ENCODE results near the gene BDH1. TPM values are rescaled to one million over a fixed set of nuclear protein-coding genes. Genes with fewer than 3 reads are reported as not detected.

Gene BDH1
- total RNA-seq, 3 donors from 2014 or later, result 14.6 to 33.1 (median 16.4) TPM

DNA sequence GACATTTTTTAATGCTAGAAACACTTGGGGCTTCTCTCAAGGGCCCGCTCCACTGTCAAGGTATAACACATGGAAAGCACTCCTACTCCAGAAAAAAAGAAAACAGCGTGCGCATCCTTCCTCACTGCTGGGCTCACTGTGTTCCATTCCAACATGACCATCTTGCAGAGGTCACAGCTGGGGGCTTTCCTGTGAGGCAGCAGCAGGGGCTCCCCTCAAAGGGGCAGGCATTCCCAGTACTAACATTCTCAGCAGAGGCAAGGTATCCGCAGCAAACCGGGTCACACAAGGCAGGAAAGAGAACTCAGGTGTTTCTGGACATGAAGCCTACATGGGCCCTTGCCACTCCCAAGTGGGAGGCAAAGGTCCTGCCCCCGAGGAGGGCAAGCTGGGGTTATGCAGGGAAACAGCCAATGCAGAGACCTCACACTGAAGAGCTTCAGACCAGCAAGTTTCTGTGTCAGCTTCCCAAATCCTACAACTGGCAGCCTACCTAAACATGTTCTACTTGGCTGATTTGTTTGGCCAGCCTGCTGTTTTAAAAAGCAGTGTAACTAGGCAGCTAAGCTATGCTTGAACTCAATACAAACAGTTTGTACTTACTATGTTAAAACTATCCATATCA is 6.4 kb downstream of the BDH1 start:
- Histone ChIP-seq H3K27me3 (no peaks in the 10 kb centered on the region), H3K4me3 (no peak overlapping the region), H3K27ac (no peak overlapping the region), H3K36me3 (no peaks in the 10 kb centered on the region), H3K4me1 (no peaks in the 10 kb centered on the region), H3K9me3 (no peaks in the 10 kb centered on the region)
- TF ChIP-seq, protein P1, sequence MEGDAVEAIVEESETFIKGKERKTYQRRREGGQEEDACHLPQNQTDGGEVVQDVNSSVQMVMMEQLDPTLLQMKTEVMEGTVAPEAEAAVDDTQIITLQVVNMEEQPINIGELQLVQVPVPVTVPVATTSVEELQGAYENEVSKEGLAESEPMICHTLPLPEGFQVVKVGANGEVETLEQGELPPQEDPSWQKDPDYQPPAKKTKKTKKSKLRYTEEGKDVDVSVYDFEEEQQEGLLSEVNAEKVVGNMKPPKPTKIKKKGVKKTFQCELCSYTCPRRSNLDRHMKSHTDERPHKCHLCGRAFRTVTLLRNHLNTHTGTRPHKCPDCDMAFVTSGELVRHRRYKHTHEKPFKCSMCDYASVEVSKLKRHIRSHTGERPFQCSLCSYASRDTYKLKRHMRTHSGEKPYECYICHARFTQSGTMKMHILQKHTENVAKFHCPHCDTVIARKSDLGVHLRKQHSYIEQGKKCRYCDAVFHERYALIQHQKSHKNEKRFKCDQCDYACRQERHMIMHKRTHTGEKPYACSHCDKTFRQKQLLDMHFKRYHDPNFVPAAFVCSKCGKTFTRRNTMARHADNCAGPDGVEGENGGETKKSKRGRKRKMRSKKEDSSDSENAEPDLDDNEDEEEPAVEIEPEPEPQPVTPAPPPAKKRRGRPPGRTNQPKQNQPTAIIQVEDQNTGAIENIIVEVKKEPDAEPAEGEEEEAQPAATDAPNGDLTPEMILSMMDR (IDR thresholded peaks at IDR 0.05), result no peak
- TF ChIP-seq POLR2AphosphoS5 (IDR thresholded peaks at IDR 0.05) (no peak), POLR2A (IDR thresholded peaks at IDR 0.05) (no peak)
- no peak for DNase-seq (ENCODE audit: low spot score in 2 of 2)
- intact Hi-C loops (cut with DNase I; ENCODE audit: low total_unique reads), result no loop called here

DNA sequence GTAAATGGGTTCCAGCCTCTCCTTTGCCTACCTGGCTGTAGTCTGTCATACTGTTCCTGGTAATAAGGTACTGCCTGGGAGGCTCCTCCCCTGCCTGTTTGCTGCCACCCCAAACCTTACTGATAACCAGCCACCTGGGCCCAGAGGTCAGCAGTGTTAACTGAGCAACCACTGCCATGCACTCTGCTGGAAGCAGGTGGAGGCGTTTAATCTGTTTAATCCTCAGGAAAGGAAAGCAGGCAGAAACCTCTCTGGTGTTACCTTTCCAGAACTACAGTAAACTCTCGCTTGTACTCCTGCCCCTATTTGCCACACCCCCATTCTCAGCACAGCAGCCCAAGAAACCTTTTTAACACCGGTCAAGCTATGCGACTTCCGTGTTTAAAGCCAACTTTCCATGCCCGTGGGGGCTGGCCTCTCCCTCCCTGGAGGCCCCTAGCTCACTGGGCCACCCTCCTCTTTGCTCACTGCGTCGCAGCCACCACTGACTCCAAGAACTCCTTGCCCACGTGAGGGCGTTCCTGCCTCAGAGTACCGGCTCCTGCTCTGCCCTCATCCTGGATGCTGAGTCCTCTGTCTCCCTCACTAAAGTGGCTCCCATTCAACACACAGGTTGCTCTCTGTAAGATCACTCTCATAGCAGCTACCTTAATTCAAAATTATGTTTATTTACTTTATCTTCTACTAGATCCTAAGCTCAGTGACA is 8.3 kb downstream of the BDH1 start:
- Histone ChIP-seq H3K27me3 (no peaks in the 10 kb centered on the region), H3K4me3 (no peak overlapping the region), H3K4me1 (no peaks in the 10 kb centered on the region), H3K36me3 (no peaks in the 10 kb centered on the region), H3K27ac (peak overlapping the region; percentile 12 to 29), H3K9me3 (no peaks in the 10 kb centered on the region)
- DNase-seq (ENCODE audit: low spot score in 2 of 2), result no peak
- TF ChIP-seq POLR2AphosphoS5 (IDR thresholded peaks at IDR 0.05) (no peak), POLR2A (IDR thresholded peaks at IDR 0.05) (no peak)
- TF ChIP-seq, protein P1 (IDR thresholded peaks at IDR 0.05), result no peak
- intact Hi-C loops (cut with DNase I; ENCODE audit: low total_unique reads), result no loop called here

DNA sequence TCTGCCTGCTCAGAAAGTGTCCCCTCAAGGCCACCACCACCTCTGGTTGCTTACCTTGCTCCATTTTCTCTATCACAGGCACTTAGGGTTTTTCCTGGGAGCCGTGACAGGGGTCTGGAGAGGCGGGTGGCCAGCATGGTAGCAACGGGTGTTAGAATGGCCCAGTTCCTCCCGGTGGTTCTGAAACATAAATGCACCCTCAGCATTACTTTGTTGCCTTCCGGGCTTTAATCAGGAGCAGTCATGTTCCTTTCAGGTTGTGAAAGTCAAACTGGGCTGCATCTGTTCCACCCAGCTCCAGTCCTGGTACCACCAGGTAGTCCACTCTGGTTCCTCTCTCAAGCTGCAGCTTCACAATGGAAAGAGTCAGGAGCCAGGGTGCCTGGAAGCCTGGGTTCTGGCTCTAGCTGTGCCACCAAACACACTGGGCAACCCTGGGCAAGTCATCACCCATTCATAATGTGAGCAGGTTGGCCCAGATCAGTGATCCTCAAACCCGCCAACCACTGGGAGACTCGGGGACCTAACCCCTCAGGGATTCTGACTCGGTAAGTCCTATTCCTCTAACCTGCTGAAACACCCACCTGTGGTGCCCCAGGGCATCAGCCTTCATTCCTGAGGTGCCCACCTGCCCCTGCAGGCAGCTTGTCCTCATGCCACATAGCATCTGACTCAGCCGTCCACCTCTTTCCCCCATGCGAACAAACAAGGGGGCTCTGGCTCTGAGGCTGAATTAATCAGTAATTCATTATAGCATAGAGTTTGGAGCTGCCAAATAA is 9.3 kb downstream of the BDH1 start:
- intact Hi-C loops (cut with DNase I; ENCODE audit: low total_unique reads), result no loop called here
- no peak overlapping the region for H3K27ac ChIP-seq

DNA sequence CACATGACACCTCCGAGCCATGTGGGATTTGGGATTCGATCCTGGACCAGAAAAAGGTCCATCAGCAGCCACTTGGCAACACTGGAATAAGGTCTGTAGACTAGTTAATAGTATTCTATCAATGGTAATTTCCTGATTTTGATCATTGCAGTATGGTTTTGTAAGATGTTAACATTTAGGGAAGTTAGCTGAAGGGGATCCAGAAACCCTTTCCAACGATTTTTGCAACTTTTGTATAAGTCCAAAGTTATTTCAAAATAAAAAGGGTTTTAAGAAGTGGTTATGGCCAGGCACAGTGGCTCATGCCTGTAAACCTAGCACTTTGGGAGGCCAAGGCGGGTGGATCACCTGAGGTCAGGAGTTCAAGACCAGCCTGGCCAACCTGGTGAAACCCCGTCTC is 10.2 kb downstream of the BDH1 start:
- TF ChIP-seq POLR2A (IDR thresholded peaks at IDR 0.05) (no peak), POLR2AphosphoS5 (IDR thresholded peaks at IDR 0.05) (no peak)
- TF ChIP-seq, protein P1 (IDR thresholded peaks at IDR 0.05), result no peak
- intact Hi-C loops (cut with DNase I; ENCODE audit: low total_unique reads), result no loop called here
- Histone ChIP-seq H3K27me3 (no peaks in the 10 kb centered on the region), H3K36me3 (no peaks in the 10 kb centered on the region), H3K9me3 (no peaks in the 10 kb centered on the region), H3K4me3 (no peak overlapping the region), H3K4me1 (peaks cover 0 to 4% of the 10 kb centered on the region in 2 donors), H3K27ac (no peak overlapping the region)
- DNase-seq (ENCODE audit: low spot score in 2 of 2), result no peak

More for the DNA sequence above, 9.3 kb downstream of the BDH1 start:
- Histone ChIP-seq H3K9me3 (no peaks in the 10 kb centered on the region), H3K36me3 (no peaks in the 10 kb centered on the region), H3K4me1 (no peaks in the 10 kb centered on the region), H3K27me3 (no peaks in the 10 kb centered on the region), H3K4me3 (no peak overlapping the region)
- DNase-seq (ENCODE audit: low spot score in 2 of 2), result no peak
- TF ChIP-seq POLR2AphosphoS5 (IDR thresholded peaks at IDR 0.05), result no peak
- TF ChIP-seq, protein P1 (IDR thresholded peaks at IDR 0.05), result no peak
- no peak for TF ChIP-seq POLR2A (IDR thresholded peaks at IDR 0.05)

DNA sequence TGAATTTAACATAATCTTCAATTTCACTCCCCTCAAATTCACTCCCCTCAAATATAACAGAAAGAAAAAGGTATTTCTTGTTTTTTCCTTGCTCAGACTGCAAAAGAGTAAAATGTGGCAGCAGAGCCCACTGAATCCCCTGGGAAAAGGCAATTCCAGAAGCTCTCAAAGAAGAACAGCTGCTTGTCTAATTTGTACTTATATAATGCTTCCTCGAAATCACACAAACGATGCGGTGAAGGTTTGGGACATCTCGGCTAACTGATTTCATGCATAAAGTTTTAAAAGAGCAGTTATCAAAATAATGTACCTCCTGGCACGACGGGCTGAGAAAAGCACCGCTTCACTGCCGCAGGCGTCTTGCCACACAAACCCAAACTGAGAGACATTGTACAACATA is 10.7 kb downstream of the BDH1 start:
- Histone ChIP-seq H3K27me3 (no peaks in the 10 kb centered on the region), H3K27ac (no peak overlapping the region), H3K4me3 (no peak overlapping the region), H3K4me1 (peaks cover 0 to 6% of the 10 kb centered on the region in 2 donors), H3K9me3 (no peaks in the 10 kb centered on the region), H3K36me3 (no peaks in the 10 kb centered on the region)
- DNase-seq (ENCODE audit: low spot score in 2 of 2), result no peak
- no peak for TF ChIP-seq POLR2A (IDR thresholded peaks at IDR 0.05)
- TF ChIP-seq POLR2AphosphoS5 (IDR thresholded peaks at IDR 0.05), result no peak
- TF ChIP-seq, protein P1 (IDR thresholded peaks at IDR 0.05), result no peak
- intact Hi-C loops (cut with DNase I; ENCODE audit: low total_unique reads), result no loop called here

Measured in breast epithelium (tissue), 4 donors.